Esophagus muscularis mucosa (tissue), 3 donors: ENCODE results near the gene PSME2.

Experiments used
- POLR2A ChIP-seq: fragments of 450-650 bp; IDR thresholded peaks from one replicate; pipeline ENCODE4 v1.6.1; 2017; ENCODE audit warnings: antibody characterized with exemption, moderate library complexity, mild to moderate bottlenecking, low read depth
- POLR2AphosphoS5 ChIP-seq, 2 donors: sonication (generic); formaldehyde crosslinking; IDR thresholded peaks; one replicate each; pipeline ENCODE4 v1.6.1; 2017; ENCODE audit warnings: antibody characterized with exemption in 2 of 2
- TF ChIP-seq, protein P1 (sequence below), 3 experiments: fragments of 200-600 bp in 2 of 3; fragments of 450-650 bp in 1 of 3; sonication (generic) in 2 of 3; IDR thresholded peaks; one replicate each; pipeline ENCODE4 v1.5.1; 2017 to 2019; ENCODE audit warnings: antibody characterized with exemption in 3 of 3, mild to moderate bottlenecking in 2 of 3, moderate library complexity in 1 of 3

DNA sequence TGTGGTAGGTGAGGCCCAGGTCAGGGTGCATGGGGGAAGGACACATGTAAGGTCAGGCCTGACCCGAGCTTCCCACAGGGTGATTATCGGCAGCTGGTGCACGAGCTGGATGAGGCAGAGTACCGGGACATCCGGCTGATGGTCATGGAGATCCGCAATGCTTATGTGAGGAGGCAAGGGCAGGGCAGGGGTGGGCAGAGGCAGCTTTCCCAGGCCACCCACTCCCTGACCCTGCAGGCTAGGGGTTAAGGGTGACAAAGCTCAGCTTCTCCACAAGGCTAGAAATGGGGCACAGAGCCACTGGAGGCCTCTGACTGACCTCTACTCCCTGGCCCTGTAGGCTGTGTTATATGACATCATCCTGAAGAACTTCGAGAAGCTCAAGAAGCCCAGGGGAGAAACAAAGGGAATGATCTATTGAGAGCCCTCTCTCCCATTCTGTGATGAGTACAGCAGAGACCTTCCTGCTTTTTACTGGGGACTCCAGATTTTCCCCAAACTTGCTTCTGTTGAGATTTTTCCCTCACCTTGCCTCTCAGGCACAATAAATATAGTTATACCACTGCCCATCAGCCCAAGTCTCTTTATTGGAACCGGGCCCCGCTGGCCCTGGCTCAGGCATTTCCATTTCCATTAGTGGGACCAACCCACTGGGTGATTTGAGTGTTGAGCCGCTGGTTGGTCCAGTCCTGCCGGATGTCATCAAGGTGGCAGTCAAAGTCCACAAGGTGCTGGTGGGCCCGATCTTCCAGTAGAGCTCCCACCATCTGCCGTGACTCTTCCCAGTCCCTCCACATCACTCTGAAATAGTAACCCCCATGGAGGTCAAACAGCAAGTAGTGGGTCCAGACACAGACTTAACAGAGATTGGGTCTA, 7.8 kb downstream of the PSME2 start:
- TF ChIP-seq, protein P1, sequence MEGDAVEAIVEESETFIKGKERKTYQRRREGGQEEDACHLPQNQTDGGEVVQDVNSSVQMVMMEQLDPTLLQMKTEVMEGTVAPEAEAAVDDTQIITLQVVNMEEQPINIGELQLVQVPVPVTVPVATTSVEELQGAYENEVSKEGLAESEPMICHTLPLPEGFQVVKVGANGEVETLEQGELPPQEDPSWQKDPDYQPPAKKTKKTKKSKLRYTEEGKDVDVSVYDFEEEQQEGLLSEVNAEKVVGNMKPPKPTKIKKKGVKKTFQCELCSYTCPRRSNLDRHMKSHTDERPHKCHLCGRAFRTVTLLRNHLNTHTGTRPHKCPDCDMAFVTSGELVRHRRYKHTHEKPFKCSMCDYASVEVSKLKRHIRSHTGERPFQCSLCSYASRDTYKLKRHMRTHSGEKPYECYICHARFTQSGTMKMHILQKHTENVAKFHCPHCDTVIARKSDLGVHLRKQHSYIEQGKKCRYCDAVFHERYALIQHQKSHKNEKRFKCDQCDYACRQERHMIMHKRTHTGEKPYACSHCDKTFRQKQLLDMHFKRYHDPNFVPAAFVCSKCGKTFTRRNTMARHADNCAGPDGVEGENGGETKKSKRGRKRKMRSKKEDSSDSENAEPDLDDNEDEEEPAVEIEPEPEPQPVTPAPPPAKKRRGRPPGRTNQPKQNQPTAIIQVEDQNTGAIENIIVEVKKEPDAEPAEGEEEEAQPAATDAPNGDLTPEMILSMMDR (IDR thresholded peaks at IDR 0.05) = no peak
- TF ChIP-seq POLR2AphosphoS5 (IDR thresholded peaks at IDR 0.05) (no peak), POLR2A (no peak)
